Measurements from ENCODE around the gene ABHD2.
A peak's percentile ranks its signal among the peaks of the same experiment; 100 is the strongest.
"Not testable (repeated sequence)": the region's sequence is repeated elsewhere in the genome, so short reads cannot be mapped to it uniquely, and the experiment has no call there.

Gene ABHD2

GRCh38 chr15:89087830-89088604 is at the start of gene ABHD2:
Gene ABHD2, plus strand, starts transcription at chr15:89088456. Its CDS starts 27,872 bp downstream, at chr15:89116328.
- DNase-seq = peak; percentile 99

DNA sequence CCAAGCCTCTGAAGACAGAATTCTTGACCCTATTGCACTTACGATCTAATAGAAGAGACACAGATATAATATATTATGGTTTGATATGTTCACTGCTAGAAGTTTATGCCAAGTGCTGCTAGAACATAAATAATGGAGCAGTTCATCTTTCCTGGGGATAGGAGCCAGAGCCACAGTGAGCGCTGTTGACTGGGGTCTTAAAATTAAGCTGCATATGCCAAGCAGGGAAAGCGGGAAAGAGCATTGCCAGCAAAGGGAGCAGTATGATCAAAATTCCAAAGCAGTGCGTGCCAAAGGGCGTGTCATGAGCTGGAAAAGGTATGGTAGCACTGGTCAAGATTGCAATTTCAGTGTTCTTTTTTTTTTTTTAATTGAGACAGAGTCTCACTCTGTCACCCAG is 49.1 kb upstream of the ABHD2 start:
- no peak for DNase-seq

DNA sequence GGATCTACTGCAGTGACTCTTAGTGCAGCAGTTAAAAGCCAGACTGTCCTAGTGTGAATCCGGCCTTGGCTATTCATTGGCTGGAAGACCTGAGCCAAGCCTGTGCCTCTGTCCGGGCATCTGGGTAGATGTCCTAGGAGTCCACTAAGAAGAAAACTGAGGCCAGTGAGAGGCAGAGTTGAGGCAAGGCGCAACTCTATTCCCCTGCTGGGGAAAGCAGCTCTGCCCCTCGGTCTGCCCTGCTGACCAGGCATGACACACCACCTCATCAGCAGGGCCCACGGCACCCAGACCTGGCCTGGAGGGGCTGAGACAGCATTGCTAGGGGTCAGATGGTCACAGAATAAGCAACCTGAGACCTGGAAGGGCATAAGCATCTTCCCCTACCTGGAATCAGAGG is 46.7 kb upstream of the ABHD2 start:
- DNase-seq = no peak

- no peak for DNase-seq
Observed at GRCh38 chr15:89042387-89042786, 45.9 kb upstream of the ABHD2 start.

DNA sequence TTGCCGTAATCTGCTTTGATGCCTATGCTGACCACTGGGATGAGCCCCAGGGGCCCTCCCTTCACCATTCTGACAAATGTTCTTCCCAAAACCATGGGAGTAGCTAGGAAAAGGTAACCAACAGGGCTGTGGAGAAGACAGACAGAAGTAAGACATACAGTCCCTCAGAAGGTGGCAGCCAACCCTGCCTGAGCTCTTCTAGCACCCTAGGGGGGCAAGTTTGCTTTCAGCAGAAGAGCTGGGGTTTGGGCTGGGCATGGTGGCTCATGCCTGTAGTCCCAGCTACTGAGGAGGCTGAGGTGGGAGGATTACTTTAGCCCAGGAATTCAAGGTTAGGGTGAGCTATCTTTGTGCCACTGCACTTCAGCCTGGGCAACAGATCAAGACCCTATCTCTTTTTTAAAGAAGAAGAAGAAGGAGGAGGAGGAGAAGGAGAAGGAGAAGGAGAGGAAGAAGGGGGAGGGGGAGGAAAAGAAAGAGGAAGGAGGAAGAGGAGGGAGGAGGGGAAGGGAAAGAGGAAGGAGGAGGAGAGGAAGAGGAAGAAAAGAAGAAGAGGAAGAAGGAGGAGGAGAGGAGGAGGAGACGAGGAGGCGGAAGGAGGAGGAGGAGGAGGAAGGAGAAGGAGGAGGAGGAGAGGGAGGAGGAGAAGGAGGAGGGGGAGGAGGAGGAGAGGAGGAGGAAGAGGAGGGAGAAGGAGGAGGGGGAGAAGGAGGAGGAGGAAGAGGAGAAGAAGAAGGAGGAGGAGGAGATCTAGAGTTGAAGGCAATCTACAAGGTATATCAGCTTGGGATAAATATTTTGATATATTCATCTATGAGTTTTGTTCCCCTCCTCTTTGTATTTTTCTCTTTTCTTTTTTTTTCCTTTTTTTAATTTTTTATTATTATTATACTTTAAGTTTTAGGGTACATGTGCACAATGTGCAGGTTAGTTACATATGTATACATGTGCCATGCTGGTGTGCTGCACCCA is 44.9 kb upstream of the ABHD2 start:
- DNase-seq = no peak

DNA sequence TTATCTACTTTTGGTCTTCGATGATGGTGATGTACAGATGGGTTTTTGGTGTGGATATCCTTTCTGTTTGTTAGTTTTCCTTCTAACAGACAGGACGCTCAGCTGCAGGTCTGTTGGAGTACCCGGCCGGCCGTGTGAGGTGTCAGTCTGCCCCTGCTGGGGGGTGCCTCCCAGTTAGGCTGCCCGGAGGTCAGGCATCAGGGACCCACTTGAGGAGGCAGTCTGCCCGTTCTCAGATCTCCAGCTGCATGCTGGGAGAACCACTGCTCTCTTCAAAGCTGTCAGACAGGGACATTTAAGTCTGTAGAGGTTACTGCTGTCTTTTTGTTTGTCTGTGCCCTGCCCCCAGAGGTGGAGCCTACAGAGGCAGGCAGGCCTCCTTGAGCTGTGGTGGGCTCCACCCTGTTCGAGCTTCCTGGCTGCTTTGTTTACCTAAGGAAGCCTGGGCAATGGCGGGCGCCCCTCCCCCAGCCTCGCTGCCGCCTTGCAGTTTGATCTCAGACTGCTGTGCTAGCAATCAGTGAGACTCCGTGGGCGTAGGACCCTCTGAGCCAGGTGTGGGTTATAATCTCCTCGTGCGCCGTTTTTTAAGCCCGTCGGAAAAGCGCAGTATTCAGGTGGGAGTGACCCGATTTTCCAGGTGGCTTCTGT is 39.1 kb upstream of the ABHD2 start:
- DNase-seq = not testable (repeated sequence)

DNA sequence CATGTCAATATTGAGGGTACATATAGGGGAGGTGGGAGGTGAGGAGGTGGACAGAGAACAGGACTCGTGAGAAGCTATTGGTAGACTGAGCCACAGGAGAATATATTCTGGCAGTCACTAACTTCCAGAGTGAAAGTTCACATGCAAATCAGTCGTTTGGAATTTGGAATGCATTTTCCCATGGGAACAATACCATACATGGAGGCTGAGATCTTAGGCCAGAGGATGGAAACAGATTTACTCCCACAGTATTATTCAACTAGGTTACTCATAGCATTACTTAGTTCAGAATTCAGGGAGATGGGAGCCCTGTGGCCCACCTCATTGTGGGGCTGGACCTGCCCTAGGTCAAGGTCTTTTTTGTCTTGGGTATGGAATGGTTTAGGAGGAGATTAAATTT is 36.4 kb upstream of the ABHD2 start:
- DNase-seq = no peak

GRCh38 chr15:89052474-89052873 is 35.8 kb upstream of the ABHD2 start:
- DNase-seq = no peak

DNA sequence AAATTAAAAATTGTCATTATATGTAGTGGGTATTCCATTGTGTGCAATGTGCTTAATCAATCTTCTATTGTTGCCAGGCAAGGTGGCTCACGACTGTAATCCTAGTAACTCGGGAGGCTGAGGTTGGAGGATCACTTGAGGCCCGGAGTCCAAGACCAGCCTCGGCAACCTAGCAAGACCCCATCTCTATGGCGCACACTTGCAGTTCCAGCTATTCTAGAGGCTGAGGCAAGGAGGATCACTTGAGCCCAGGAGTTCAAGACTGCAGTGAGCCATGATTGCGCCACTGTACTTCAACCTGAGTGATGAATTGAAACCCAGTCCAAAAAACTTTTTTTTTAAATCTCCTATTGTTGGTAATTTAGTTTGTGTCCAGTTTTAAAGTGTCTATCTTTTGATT is 33.4 kb upstream of the ABHD2 start:
- DNase-seq = no peak

DNA sequence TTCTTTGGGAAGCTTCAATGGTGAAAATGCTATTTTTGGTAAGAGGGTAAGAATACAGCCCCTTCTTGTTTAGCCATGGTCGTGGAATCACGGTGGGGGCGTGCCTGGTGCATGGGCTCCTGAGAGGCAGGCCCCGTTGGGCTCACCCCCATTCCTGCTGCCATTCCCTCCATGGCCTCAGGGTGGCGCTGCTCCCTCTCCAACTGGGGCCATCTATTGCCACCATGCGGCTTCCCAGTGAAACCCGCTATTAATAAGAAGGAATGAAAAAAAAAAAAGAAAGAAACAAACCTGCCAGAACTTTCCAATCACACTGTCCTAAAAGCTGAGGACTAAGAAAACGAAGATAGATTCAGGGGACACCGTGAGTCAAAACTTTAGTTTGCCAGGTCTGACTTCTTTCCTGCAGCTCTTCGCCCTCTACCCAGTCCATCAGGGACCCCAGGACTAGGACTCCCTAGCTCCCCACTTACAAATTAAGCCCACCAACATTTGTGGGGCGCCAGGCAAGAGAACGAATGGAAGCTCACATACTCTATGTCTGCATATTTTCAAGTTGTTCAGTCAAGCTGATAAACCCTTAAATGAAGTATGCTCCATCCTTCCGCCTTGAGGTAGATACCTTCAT is 30.6 kb upstream of the ABHD2 start:
- DNase-seq = peak; percentile 80

DNA sequence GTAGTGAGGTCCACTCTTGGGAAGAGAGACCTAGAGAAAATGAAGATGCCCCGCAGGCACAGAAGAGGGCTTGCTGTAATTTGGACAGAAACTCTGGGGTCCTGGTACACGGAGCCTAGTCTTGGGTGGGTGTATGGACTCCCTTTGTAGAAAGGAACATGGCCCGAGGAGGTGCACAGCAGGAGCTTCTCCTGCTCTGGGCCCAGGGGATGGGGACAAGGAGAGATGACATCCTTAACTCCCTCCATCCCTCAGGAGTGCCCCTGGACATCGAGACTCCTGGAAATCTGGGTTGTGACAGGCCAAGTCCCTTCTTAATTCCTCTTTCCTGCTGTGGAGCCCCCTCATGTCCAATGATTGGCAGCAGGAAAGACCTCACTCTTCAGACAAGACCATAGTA is 29.9 kb upstream of the ABHD2 start:
- no peak for DNase-seq

- DNase-seq = no peak
Observed at GRCh38 chr15:89058876-89059405, 29.3 kb upstream of the ABHD2 start.

DNA sequence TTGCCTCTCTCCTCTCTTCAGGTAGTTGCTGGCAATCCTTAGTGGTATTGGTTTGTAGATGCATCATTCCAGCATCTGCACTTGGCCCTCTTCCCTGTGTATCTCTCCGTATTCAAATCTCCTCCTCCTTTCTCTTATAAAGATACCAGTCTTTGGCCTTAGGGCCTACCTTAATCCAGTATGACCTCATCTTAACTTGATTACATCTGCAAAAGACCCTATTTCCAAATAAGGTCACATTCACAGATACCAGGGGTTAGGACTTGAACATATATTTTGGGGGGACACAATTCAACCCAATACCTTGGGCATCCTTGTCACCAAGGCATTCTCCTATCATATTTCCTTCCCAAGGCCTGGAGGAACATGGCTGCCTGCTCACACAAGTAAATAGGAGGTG is 22.0 kb upstream of the ABHD2 start:
- DNase-seq = no peak

GRCh38 chr15:89067751-89068150 is 20.5 kb upstream of the ABHD2 start:
- DNase-seq = no peak

GRCh38 chr15:89068325-89068784 is 19.9 kb upstream of the ABHD2 start:
- DNase-seq = no peak

- DNase-seq = no peak
Observed at GRCh38 chr15:89070197-89071124, 17.8 kb upstream of the ABHD2 start.

DNA sequence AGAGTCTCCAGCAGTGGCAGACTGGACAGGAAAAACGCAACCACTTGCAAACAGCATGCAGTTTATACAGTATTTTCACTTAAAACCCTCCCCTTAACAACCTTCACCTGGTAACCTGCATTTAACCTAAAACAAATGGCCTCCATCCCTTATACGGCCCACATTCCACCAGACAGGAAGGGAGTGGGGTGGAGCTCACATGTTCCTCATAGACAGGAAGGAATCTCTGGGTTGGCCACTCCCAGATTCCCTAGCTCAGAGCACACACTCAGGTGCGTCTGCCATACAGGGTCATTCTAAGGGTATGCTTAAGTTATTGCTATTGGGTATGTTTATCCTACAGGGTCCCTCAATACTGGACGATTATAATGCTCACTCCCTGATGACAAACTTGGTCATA is 16.8 kb upstream of the ABHD2 start:
- no peak for DNase-seq

- no peak for DNase-seq
Observed at GRCh38 chr15:89072277-89072869, 15.9 kb upstream of the ABHD2 start.

GRCh38 chr15:89074402-89075012 is 13.7 kb upstream of the ABHD2 start:
- no peak for DNase-seq

DNA sequence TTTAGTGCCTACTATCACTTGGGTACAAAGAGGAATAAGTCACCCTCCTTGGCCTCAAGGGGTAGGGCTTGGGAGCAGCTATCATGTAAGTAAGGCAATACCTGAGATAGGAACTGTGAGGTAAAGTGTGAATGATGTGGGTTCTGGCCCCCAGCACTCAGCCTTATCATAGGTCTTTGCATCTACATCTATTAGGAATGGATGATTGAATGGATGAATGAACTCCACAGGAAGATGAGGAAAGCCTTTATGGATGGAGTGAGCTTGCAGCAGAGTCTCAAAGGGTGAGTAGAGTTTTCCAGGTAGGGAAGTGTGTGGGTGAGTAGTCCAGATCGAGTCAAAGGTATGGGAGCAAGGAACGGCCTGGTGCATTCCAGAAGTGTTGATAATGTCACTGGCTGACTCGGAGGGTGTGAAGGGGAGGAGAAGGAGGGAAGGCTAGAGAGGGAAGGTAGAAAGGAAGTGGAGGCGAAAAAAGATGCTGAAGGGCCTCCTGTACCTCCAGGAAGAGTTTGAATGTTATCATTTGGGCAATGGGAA is 13.1 kb upstream of the ABHD2 start:
- DNase-seq = no peak
